Neural progenitor cell (in vitro differentiated cells): ENCODE data around the gene QPCT. TPM values are rescaled to one million over a fixed set of nuclear protein-coding genes. Genes with fewer than 3 reads are reported as not detected.

Experiments
- DNase-seq: peaks from one replicate; pipeline ENCODE4 v3.0.0-alpha.2; 2016; ENCODE audit warnings: low spot score
- H2AFZ ChIP-seq: fragments of 200-600 bp; sonication (generic); replicated peaks from 2 replicates; pipeline ENCODE4 v1.6.1; 2016; ENCODE audit warnings: antibody characterized with exemption
- H3F3A ChIP-seq: fragments of 200-600 bp; sonication (generic); 2 replicates; pipeline ENCODE4 v1.6.1; 2016; ENCODE audit warnings: antibody characterized with exemption, low read depth
- H3K27ac ChIP-seq: fragments of 200-600 bp; sonication (generic); 2 replicates; pipeline ENCODE4 v1.5.1; 2016; ENCODE audit warnings: mild to moderate bottlenecking
- H3K27me3 ChIP-seq: fragments of 200-600 bp; sonication (generic); 2 replicates; pipeline ENCODE4 v1.6.1; 2016; ENCODE audit warnings: mild to moderate bottlenecking, moderate library complexity
- H3K36me3 ChIP-seq: fragments of 200-600 bp; sonication (generic); 2 replicates; pipeline ENCODE4 v1.5.1; 2016
- H3K4me1 ChIP-seq: fragments of 200-600 bp; sonication (generic); 2 replicates; pipeline ENCODE4 v1.6.1; 2016; ENCODE audit warnings: mixed run types
- H3K4me2 ChIP-seq: fragments of 200-600 bp; sonication (generic); 2 replicates; pipeline ENCODE4 v1.6.1; 2016
- H3K4me3 ChIP-seq: fragments of 200-600 bp; sonication (generic); 2 replicates; pipeline ENCODE4 v1.5.1; 2016
- H3K79me2 ChIP-seq: fragments of 200-600 bp; sonication (generic); 2 replicates; pipeline ENCODE4 v1.6.1; 2016; ENCODE audit warnings: low read depth
- H3K9ac ChIP-seq: fragments of 200-600 bp; sonication (generic); 2 replicates; pipeline ENCODE4 v1.6.1; 2016
- H3K9me3 ChIP-seq: fragments of 200-600 bp; sonication (generic); 2 replicates; pipeline ENCODE4 v1.5.1; 2016; ENCODE audit warnings: low read depth
- H4K20me1 ChIP-seq: fragments of 200-600 bp; sonication (generic); 2 replicates; pipeline ENCODE4 v1.6.1; 2016; ENCODE audit warnings: low read depth
- H3K27ac Mint-ChIP-seq: 3 replicates; pipeline ENCODE4 v1.8.0; 2021; ENCODE audit warnings: mixed read lengths
- H3K27me3 Mint-ChIP-seq: 2 replicates; pipeline ENCODE4 v1.8.0; 2022; ENCODE audit warnings: low read depth, mild to moderate bottlenecking, inconsistent platforms, moderate library complexity, mixed read lengths; ENCODE audit not compliant: insufficient read depth
- H3K36me3 Mint-ChIP-seq: 3 replicates; pipeline ENCODE4 v1.8.0; 2021; ENCODE audit warnings: mixed read lengths
- H3K4me1 Mint-ChIP-seq: 3 replicates; pipeline ENCODE4 v1.8.0; 2021; ENCODE audit warnings: mixed read lengths
- H3K4me3 Mint-ChIP-seq: 3 replicates; pipeline ENCODE4 v1.8.0; 2021; ENCODE audit warnings: mild to moderate bottlenecking, moderate library complexity, mixed read lengths
- H3K9me3 Mint-ChIP-seq: 3 replicates; pipeline ENCODE4 v1.8.0; 2020; ENCODE audit warnings: mixed read lengths
- EZH2 ChIP-seq: fragments of 200-600 bp; sonication (generic); IDR thresholded peaks from 2 replicates; pipeline ENCODE4 v1.6.1; 2017; ENCODE audit warnings: antibody characterized with exemption, mild to moderate bottlenecking, moderate library complexity
- EZH2phosphoT487 ChIP-seq: fragments of 200-600 bp; sonication (generic); IDR thresholded peaks from 2 replicates; pipeline ENCODE4 v1.6.1; 2017; ENCODE audit warnings: antibody characterized with exemption
- total RNA-seq: library from RNA; depleted of rRNA; stranded (reverse); fragments of >200 nt; gene quantifications from 2 replicates; pipeline ENCODE4 v1.2.3, GENCODE V29; 2015; ENCODE audit warnings: low replicate concordance
- TF ChIP-seq, protein P1 (sequence below): fragments of 200-600 bp; sonication (generic); IDR thresholded peaks from 2 replicates; pipeline ENCODE4 v1.5.1; 2017; ENCODE audit warnings: antibody characterized with exemption, mild to moderate bottlenecking

Gene QPCT
- total RNA-seq, 1 donor from 2014 or later, result not detected

DNA sequence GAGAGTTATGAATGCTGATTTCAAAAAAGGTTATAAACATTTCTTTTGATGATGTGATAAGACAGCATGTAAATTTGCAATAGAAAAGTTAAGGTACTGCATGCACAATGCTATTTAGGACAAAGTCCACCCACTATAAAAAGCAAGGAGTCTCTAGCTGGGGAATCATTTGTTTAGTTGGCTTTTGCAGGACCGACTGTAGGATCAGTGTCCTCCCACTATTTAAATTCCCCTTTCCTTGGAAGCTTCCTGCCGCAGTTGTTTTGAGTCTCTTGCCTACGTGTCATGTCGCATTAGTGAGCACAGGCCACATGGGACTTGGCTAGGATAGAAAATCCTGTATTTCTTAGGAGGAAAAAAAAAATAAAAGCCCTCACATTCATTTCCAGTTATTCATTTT, 13.1 kb downstream of the QPCT start:
- H3K27ac Mint-ChIP-seq, result no peak overlapping the region
- no peaks in the 10 kb centered on the region for H3K9me3 ChIP-seq
- peaks cover 2% of the 10 kb centered on the region for H3K9me3 Mint-ChIP-seq
- H3K4me1 Mint-ChIP-seq, result no peaks in the 10 kb centered on the region
- no peak overlapping the region for H3K27ac ChIP-seq
- no peaks in the 10 kb centered on the region for H3K36me3 Mint-ChIP-seq
- H3K27me3 ChIP-seq, result no peaks in the 10 kb centered on the region
- no peaks in the 10 kb centered on the region for H4K20me1 ChIP-seq
- H3K4me2 ChIP-seq, result no peak overlapping the region
- H3K36me3 ChIP-seq, result no peaks in the 10 kb centered on the region
- no peak overlapping the region for H3K4me3 Mint-ChIP-seq
- H3F3A ChIP-seq, result no peaks in the 10 kb centered on the region
- peaks cover 11% of the 10 kb centered on the region for H3K4me1 ChIP-seq
- no peak overlapping the region for H3K9ac ChIP-seq
- no peak for TF ChIP-seq EZH2
- TF ChIP-seq, protein P1, sequence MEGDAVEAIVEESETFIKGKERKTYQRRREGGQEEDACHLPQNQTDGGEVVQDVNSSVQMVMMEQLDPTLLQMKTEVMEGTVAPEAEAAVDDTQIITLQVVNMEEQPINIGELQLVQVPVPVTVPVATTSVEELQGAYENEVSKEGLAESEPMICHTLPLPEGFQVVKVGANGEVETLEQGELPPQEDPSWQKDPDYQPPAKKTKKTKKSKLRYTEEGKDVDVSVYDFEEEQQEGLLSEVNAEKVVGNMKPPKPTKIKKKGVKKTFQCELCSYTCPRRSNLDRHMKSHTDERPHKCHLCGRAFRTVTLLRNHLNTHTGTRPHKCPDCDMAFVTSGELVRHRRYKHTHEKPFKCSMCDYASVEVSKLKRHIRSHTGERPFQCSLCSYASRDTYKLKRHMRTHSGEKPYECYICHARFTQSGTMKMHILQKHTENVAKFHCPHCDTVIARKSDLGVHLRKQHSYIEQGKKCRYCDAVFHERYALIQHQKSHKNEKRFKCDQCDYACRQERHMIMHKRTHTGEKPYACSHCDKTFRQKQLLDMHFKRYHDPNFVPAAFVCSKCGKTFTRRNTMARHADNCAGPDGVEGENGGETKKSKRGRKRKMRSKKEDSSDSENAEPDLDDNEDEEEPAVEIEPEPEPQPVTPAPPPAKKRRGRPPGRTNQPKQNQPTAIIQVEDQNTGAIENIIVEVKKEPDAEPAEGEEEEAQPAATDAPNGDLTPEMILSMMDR, result no peak
- TF ChIP-seq EZH2phosphoT487, result no peak
- peaks cover 2% of the 10 kb centered on the region for H3K27me3 Mint-ChIP-seq
- no peak for DNase-seq
- H3K79me2 ChIP-seq, result no peaks in the 10 kb centered on the region
- no peak overlapping the region for H3K4me3 ChIP-seq
- no peak overlapping the region for H2AFZ ChIP-seq

DNA sequence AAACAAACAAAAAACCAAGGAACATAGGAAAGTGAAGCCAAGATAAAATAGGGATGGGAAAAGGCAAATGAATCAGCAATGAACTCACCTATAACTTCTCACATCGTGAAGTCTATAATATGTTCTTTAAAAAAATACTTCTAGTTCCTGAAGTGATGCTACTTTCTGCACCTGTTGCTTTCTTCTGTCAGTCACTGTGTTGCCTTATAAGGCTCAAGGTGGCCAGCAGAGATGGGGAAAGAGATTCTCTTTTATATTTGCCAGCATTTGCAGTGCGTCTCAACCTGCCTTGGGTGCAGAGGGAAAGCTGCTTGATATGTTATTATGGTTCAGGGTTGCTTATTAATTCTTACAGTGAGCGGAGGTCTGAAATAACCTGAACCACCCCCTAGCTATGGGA, 14.0 kb downstream of the QPCT start:
- H3K27ac Mint-ChIP-seq, result no peak overlapping the region
- H3F3A ChIP-seq, result no peaks in the 10 kb centered on the region
- H4K20me1 ChIP-seq, result no peaks in the 10 kb centered on the region
- H3K36me3 ChIP-seq, result no peaks in the 10 kb centered on the region
- DNase-seq, result no peak
- no peaks in the 10 kb centered on the region for H3K36me3 Mint-ChIP-seq
- H3K4me1 ChIP-seq, result peaks cover 11% of the 10 kb centered on the region
- no peak overlapping the region for H3K4me3 Mint-ChIP-seq
- H2AFZ ChIP-seq, result no peak overlapping the region
- no peaks in the 10 kb centered on the region for H3K4me1 Mint-ChIP-seq
- H3K9me3 Mint-ChIP-seq, result peaks cover 2% of the 10 kb centered on the region
- H3K9me3 ChIP-seq, result no peaks in the 10 kb centered on the region
- no peak for TF ChIP-seq EZH2phosphoT487
- H3K9ac ChIP-seq, result no peak overlapping the region
- H3K4me2 ChIP-seq, result no peak overlapping the region
- H3K4me3 ChIP-seq, result no peak overlapping the region
- no peaks in the 10 kb centered on the region for H3K79me2 ChIP-seq
- H3K27me3 Mint-ChIP-seq, result peaks cover 2% of the 10 kb centered on the region
- H3K27me3 ChIP-seq, result no peaks in the 10 kb centered on the region
- H3K27ac ChIP-seq, result no peak overlapping the region

DNA sequence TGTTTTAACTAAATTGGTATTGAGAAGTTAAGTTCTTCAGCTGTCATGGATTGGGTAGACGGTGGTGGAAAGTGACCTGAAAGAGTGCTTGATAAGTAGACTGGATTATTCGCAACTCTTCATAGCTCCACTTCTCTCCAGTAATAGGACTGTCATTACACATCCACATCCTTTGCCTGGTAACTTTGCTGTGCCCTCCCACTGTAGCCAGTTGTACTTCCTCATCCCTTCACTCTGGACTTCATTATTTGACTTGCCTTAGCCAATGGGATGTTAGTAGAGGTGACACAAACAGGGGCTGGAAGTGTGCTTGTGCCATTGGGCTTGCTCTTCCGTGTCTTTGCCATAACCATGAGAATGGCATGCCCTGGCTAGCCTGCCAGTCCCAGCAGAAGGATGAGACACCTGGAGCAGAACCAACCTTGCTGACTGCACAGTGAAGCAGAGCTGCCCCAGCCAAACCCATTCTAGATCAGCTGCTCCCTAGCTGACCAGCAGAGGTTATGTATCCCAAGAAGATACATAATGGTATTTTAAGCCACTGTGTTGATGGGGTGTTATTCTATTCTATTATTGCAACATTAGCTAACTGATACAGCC, 16.9 kb downstream of the QPCT start:
- Histone ChIP-seq H3K27ac (no peak overlapping the region), H4K20me1 (no peaks in the 10 kb centered on the region), H3K36me3 (no peaks in the 10 kb centered on the region), H3F3A (no peaks in the 10 kb centered on the region), H2AFZ (no peak overlapping the region), H3K9ac (no peak overlapping the region), H3K27me3 (no peaks in the 10 kb centered on the region), H3K9me3 (no peaks in the 10 kb centered on the region), H3K79me2 (no peaks in the 10 kb centered on the region), H3K4me2 (no peak overlapping the region), H3K4me3 (no peak overlapping the region), H3K4me1 (peaks cover 11% of the 10 kb centered on the region)
- Mint-ChIP-seq H3K27ac (no peak overlapping the region), H3K9me3 (no peaks in the 10 kb centered on the region), H3K36me3 (no peaks in the 10 kb centered on the region), H3K27me3 (peaks cover 2% of the 10 kb centered on the region), H3K4me1 (no peaks in the 10 kb centered on the region), H3K4me3 (no peak overlapping the region)
- DNase-seq, result no peak
- TF ChIP-seq EZH2phosphoT487 (no peak), EZH2 (no peak)
- TF ChIP-seq, protein P1, result no peak

DNA sequence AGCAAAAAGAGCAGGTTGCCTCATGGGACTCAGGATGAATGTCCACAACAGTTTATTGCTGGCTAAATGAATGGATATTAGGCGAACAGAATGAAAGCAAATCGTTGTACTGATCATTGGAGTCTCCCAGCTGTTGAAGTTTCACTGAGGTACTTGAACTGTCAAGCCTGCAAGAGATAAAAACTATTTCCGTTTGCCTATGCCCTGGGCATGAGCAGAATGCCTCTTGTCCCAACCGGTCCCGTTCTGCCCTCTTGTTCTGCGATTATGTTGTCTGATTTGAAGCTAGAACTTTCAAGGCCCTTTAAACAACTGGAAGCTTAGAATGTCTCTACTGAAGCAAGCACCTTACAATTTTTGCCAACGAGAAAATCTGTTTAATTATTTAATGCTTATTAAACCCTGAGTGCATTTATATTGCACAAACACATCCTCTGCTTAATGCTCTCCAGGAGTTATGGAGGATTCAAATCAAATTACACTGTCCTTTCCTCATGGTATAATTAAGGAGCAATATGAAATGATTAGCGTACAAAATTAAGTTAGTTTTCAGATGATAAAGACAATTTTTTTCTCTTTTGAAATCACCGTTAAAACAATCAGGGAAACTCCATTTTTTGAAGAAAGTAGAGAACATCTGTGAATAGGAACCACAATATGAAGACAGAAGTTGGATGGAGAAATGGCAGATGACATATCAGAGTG, 17.7 kb downstream of the QPCT start:
- Histone ChIP-seq H3F3A (no peaks in the 10 kb centered on the region), H3K27ac (no peak overlapping the region), H3K27me3 (no peaks in the 10 kb centered on the region), H3K79me2 (no peaks in the 10 kb centered on the region), H3K4me3 (no peak overlapping the region), H3K9ac (no peak overlapping the region), H4K20me1 (no peaks in the 10 kb centered on the region), H3K4me1 (peaks cover 11% of the 10 kb centered on the region), H3K4me2 (no peak overlapping the region), H2AFZ (no peak overlapping the region), H3K9me3 (no peaks in the 10 kb centered on the region), H3K36me3 (no peaks in the 10 kb centered on the region)
- DNase-seq, result no peak
- no peaks in the 10 kb centered on the region for H3K36me3 Mint-ChIP-seq
- H3K4me3 Mint-ChIP-seq, result no peak overlapping the region
- H3K9me3 Mint-ChIP-seq, result no peaks in the 10 kb centered on the region
- TF ChIP-seq EZH2 (no peak), EZH2phosphoT487 (no peak)
- TF ChIP-seq, protein P1, result no peak
- no peak overlapping the region for H3K27ac Mint-ChIP-seq
- H3K27me3 Mint-ChIP-seq, result no peaks in the 10 kb centered on the region
- H3K4me1 Mint-ChIP-seq, result no peaks in the 10 kb centered on the region
